Stimulated activated naive B cell treated with anti-CD40 and anti-IgM and Interleukin-4, amounts not matched to agents 10 μg/mL and 1 μg/mL and 100 μg/mL, for 72 hours (primary cell): ENCODE results near the gene MYH14.

Experiments used
- ATAC-seq, 2 donors: fragments of 150-1000 bp; cut with Tn5 transposase; replicated peaks; 2 replicates each; pipeline ENCODE4 v1.10.0; 2021; ENCODE audit warnings: moderate library complexity in 1 of 2
- DNase-seq: peaks from one replicate; pipeline ENCODE4 v3.0.0; 2021
- H3K27ac Mint-ChIP-seq: one replicate; pipeline ENCODE4 v1.8.0; 2022; ENCODE audit warnings: mild to moderate bottlenecking, mixed read lengths
- H3K27me3 Mint-ChIP-seq, 2 donors: one replicate each; pipeline ENCODE4 v1.8.0; 2022; ENCODE audit warnings: mixed read lengths in 2 of 2
- H3K36me3 Mint-ChIP-seq, 2 donors: one replicate each; pipeline ENCODE4 v1.8.0; 2022; ENCODE audit warnings: mixed read lengths in 2 of 2, mild to moderate bottlenecking in 1 of 2
- H3K4me1 Mint-ChIP-seq, 2 donors: one replicate each; pipeline ENCODE4 v1.8.0; 2022; ENCODE audit warnings: mixed read lengths in 2 of 2, mild to moderate bottlenecking in 1 of 2
- H3K4me3 Mint-ChIP-seq, 2 donors: one replicate each; pipeline ENCODE4 v1.8.0; 2022; ENCODE audit warnings: mild to moderate bottlenecking in 2 of 2, mixed read lengths in 2 of 2, moderate library complexity in 1 of 2
- H3K9me3 Mint-ChIP-seq, 2 donors: one replicate each; pipeline ENCODE4 v1.8.0; 2022; ENCODE audit warnings: mixed read lengths in 2 of 2, mild to moderate bottlenecking in 1 of 2

Gene MYH14

DNA sequence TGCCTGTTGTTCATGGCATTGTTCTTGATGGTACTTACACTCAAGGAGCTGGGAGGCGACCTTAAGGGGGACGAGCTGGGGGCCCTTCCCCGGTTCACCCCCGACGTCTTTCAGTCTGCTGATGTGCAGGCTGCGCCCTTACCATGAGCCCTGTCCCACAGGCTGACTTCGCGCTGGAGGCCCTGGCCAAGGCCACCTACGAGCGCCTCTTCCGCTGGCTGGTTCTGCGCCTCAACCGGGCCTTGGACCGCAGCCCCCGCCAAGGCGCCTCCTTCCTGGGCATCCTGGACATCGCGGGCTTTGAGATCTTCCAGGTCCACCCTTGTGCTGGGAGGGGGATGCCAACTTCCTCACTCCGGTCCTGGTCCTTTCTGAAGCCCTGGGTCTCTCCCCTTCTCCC is 45.4 kb downstream of the MYH14 start:
- no peak overlapping the region for H3K4me3 Mint-ChIP-seq
- DNase-seq, result no peak
- H3K4me1 Mint-ChIP-seq, result peaks cover 0 to 6% of the 10 kb centered on the region in 2 donors
- ATAC-seq, result no peak
- no peak overlapping the region for H3K27ac Mint-ChIP-seq
- H3K27me3 Mint-ChIP-seq, result peaks cover 24 to 49% of the 10 kb centered on the region in 2 donors
- peaks cover 2 to 9% of the 10 kb centered on the region in 2 donors for H3K36me3 Mint-ChIP-seq
- peaks cover 0 to 8% of the 10 kb centered on the region in 2 donors for H3K9me3 Mint-ChIP-seq

- DNase-seq (no peak), ATAC-seq (no peak)
- Mint-ChIP-seq H3K36me3 (peaks cover 2 to 11% of the 10 kb centered on the region in 2 donors), H3K4me3 (no peak overlapping the region), H3K27me3 (peaks cover 27 to 46% of the 10 kb centered on the region in 2 donors), H3K9me3 (peaks cover 0 to 8% of the 10 kb centered on the region in 2 donors), H3K4me1 (peaks cover 0 to 6% of the 10 kb centered on the region in 2 donors), H3K27ac (no peak overlapping the region)
Observed at GRCh38 chr19:50249636-50250035, 46.2 kb downstream of the MYH14 start.

DNA sequence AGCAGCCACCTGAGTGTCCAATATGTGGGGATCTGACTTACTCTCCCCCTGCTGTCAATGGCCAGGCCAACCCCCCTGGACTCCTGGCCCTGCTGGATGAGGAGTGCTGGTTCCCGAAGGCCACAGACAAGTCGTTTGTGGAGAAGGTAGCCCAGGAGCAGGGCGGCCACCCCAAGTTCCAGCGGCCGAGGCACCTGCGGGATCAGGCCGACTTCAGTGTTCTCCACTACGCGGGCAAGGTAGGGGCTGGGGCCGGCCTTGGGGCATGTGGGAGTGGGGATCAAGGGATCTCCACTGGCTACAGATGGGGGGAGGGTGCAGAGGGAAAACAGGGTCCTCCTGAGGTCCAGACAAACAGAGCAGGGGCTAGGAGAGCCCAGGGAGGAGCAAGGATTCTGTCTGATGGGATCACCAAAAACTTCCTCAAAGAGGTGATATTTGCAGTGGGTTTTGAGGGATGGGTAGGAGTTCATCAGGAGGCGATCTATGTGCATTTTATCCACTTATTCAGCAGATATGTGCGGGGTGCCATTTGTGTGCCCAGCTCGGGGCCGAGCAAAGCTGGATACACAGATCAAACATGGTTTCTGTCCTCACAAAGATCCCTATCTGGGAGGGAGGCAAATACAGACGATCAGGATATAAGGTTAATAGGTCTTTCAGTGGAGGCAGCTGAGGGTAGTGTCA is 47.2 kb downstream of the MYH14 start:
- Mint-ChIP-seq H3K4me3 (no peak overlapping the region), H3K27ac (no peak overlapping the region), H3K27me3 (peaks cover 37 to 48% of the 10 kb centered on the region in 2 donors), H3K4me1 (peaks cover 0 to 6% of the 10 kb centered on the region in 2 donors), H3K36me3 (peaks cover 5 to 16% of the 10 kb centered on the region in 2 donors), H3K9me3 (peaks cover 0 to 12% of the 10 kb centered on the region in 2 donors)
- DNase-seq (no peak), ATAC-seq (no peak)

DNA sequence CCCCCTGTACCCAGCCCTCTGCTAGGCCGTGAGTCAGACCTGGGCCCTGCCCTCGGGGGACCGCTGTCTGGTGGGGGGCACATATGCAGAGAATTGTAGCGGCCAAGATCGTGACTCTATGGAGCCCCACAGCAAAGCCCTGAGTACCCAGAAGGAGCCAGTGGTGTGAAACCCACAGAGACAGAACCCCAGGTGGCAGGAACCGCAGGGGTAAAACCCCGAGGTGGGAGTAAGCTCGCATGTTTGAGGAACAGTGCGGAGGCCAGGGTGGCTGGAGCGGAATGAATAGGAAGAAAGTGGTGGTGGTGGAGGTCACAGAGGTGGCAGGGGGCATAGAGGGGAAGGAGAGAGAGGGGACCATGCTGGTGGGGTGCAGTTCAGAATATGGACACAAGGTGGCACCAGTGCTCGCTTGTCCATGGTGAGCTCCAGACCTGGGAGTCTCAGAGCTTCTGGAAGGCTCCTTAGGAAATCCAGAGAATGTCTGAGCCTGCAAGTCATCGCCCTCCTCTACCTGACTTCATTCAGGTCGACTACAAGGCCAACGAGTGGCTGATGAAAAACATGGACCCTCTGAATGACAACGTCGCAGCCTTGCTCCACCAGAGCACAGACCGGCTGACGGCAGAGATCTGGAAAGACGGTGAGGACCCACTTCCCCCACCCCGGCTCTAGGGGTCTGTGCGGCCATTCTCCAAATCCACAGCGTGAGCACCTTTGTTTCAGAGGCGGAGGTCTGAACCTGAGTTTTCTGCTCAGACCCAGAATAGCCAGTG is 48.9 kb downstream of the MYH14 start:
- Mint-ChIP-seq H3K27ac (peak overlapping the region; percentile 20), H3K9me3 (peaks cover 0 to 15% of the 10 kb centered on the region in 2 donors), H3K27me3 (peaks cover 34 to 42% of the 10 kb centered on the region in 2 donors), H3K4me3 (no peak overlapping the region), H3K4me1 (peaks cover 0 to 6% of the 10 kb centered on the region in 2 donors), H3K36me3 (peaks cover 5 to 16% of the 10 kb centered on the region in 2 donors)
- ATAC-seq (peak; percentile 42 to 68), DNase-seq (no peak)

DNA sequence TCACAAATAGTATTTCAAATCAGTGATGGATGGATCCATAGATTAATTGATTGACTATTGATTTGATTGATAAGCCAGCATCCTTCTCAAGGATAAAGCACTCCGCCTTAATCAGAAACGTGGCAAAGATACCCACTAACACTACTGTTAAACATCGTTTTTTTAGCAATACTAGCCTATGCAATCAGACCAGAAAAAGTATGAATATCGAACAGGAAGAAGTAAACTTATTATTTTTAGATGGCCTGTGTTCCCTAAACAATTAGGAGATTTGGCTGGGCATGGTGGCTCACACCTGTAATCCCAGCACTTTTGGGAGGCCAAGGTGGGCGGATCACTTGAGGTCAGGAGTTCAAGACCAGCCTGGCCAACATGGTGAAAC is 49.5 kb downstream of the MYH14 start:
- Mint-ChIP-seq H3K4me1 (peaks cover 0 to 6% of the 10 kb centered on the region in 2 donors), H3K4me3 (no peak overlapping the region), H3K36me3 (peaks cover 5 to 16% of the 10 kb centered on the region in 2 donors), H3K9me3 (peaks cover 0 to 15% of the 10 kb centered on the region in 2 donors), H3K27ac (no peak overlapping the region), H3K27me3 (peaks cover 39 to 43% of the 10 kb centered on the region in 2 donors)
- ATAC-seq (no peak), DNase-seq (no peak)

DNA sequence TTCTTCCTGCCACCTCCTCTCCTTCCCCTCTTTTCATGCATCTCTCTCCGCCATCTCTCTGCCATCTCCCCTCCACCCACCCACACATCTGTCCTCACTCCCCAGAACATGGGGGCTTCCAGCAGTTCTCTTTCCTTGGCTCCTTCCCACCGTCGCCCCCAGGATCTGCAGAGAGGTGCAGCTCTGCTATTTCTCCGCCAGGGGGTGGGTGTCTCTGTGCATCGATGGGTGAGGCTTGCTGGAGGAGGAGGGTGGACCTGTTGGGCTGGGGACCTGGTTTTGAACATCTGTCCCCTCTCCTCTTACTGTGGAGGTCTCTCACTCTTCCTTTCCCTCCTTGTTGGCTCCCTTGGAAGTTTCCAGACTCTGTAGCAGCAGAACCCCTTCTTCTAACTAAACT is 51.7 kb downstream of the MYH14 start:
- peaks cover 22 to 24% of the 10 kb centered on the region in 2 donors for H3K27me3 Mint-ChIP-seq
- no peak overlapping the region for H3K4me3 Mint-ChIP-seq
- no peak for DNase-seq
- no peak for ATAC-seq
- H3K27ac Mint-ChIP-seq, result no peak overlapping the region
- peaks cover 0 to 15% of the 10 kb centered on the region in 2 donors for H3K9me3 Mint-ChIP-seq
- H3K36me3 Mint-ChIP-seq, result peaks cover 5 to 16% of the 10 kb centered on the region in 2 donors
- peaks cover 0 to 6% of the 10 kb centered on the region in 2 donors for H3K4me1 Mint-ChIP-seq

- Mint-ChIP-seq H3K27me3 (peaks cover 24 to 29% of the 10 kb centered on the region in 2 donors), H3K4me1 (peaks cover 0 to 3% of the 10 kb centered on the region in 2 donors), H3K36me3 (peaks cover 4 to 14% of the 10 kb centered on the region in 2 donors), H3K9me3 (peaks cover 0 to 12% of the 10 kb centered on the region in 2 donors), H3K27ac (no peak overlapping the region), H3K4me3 (no peak overlapping the region)
- DNase-seq (no peak), ATAC-seq (no peak)
Observed at GRCh38 chr19:50257141-50257540, 53.7 kb downstream of the MYH14 start.

DNA sequence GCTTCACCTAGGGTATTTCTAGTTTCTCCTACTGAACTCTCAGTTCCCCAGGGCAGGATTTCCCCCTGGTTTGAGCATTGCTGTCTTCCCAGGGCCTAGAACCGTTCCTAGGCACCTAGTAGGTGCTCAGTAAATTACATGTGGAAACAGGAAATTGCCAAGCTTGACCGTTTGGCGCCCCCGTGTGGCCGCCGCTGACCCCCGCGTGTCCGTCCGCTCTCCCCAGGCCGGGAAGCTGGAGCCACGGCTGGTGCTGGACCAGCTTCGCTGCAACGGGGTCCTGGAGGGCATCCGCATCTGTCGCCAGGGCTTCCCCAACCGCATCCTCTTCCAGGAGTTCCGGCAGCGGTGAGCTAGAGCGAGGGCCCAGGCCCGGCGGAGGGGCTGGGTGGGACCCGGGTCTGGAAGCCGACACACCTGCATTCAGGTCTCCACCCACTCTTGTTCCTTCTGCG is 55.5 kb downstream of the MYH14 start:
- no peak overlapping the region for H3K4me3 Mint-ChIP-seq

GRCh38 chr19:50261446-50261970 is 58.1 kb downstream of the MYH14 start:
- no peaks in the 10 kb centered on the region for H3K36me3 Mint-ChIP-seq
- ATAC-seq, result no peak
- H3K9me3 Mint-ChIP-seq, result peaks cover 0 to 4% of the 10 kb centered on the region in 2 donors
- H3K4me1 Mint-ChIP-seq, result peaks cover 0 to 4% of the 10 kb centered on the region in 2 donors
- H3K4me3 Mint-ChIP-seq, result no peak overlapping the region
- peaks cover 19 to 40% of the 10 kb centered on the region in 2 donors for H3K27me3 Mint-ChIP-seq
- H3K27ac Mint-ChIP-seq, result no peak overlapping the region
- DNase-seq, result no peak

More for the DNA sequence above, 55.5 kb downstream of the MYH14 start:
- no peak overlapping the region for H3K27ac Mint-ChIP-seq
- no peaks in the 10 kb centered on the region for H3K4me1 Mint-ChIP-seq
- H3K36me3 Mint-ChIP-seq, result peaks cover 3 to 7% of the 10 kb centered on the region in 2 donors
- peaks cover 0 to 6% of the 10 kb centered on the region in 2 donors for H3K9me3 Mint-ChIP-seq
- peaks cover 32 to 37% of the 10 kb centered on the region in 2 donors for H3K27me3 Mint-ChIP-seq
- DNase-seq (no peak), ATAC-seq (peak; percentile 33 to 61)

DNA sequence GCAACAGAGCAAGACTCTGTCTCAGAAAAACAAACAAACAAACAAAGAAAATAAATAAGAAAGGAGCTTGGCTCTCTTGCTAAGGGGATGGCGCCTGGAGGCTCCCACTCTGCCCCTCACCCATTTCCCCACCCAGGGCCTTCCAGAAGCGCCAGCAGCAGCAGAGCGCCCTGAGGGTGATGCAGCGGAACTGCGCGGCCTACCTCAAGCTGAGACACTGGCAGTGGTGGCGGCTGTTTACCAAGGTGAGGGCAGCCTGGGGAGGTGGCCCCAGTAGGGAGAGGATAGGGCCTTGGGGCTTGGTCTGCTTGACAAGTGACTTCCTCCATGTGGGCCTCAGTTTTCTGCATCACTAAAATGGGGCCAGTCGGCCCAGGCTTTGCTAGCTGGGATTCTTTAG is 59.8 kb downstream of the MYH14 start:
- Mint-ChIP-seq H3K27ac (peak overlapping the region; percentile 22), H3K4me3 (no peak overlapping the region), H3K4me1 (peaks cover 2 to 4% of the 10 kb centered on the region in 2 donors), H3K36me3 (no peaks in the 10 kb centered on the region), H3K9me3 (peaks cover 0 to 4% of the 10 kb centered on the region in 2 donors), H3K27me3 (peaks cover 26 to 48% of the 10 kb centered on the region in 2 donors)
- DNase-seq (no peak), ATAC-seq (no peak)

- Mint-ChIP-seq H3K9me3 (peaks cover 0 to 6% of the 10 kb centered on the region in 2 donors), H3K4me1 (peaks cover 2 to 4% of the 10 kb centered on the region in 2 donors), H3K36me3 (no peaks in the 10 kb centered on the region), H3K27me3 (peaks cover 31 to 57% of the 10 kb centered on the region in 2 donors), H3K4me3 (no peak overlapping the region), H3K27ac (no peak overlapping the region)
- DNase-seq (no peak), ATAC-seq (no peak)
Observed at GRCh38 chr19:50264483-50265186, 61.2 kb downstream of the MYH14 start.

GRCh38 chr19:50266041-50266440 is 62.6 kb downstream of the MYH14 start:
- Mint-ChIP-seq H3K4me1 (peaks cover 2 to 4% of the 10 kb centered on the region in 2 donors), H3K9me3 (peaks cover 0 to 6% of the 10 kb centered on the region in 2 donors), H3K27ac (no peak overlapping the region), H3K27me3 (peaks cover 31 to 60% of the 10 kb centered on the region in 2 donors), H3K4me3 (no peak overlapping the region), H3K36me3 (no peaks in the 10 kb centered on the region)
- ATAC-seq (no peak), DNase-seq (no peak)

DNA sequence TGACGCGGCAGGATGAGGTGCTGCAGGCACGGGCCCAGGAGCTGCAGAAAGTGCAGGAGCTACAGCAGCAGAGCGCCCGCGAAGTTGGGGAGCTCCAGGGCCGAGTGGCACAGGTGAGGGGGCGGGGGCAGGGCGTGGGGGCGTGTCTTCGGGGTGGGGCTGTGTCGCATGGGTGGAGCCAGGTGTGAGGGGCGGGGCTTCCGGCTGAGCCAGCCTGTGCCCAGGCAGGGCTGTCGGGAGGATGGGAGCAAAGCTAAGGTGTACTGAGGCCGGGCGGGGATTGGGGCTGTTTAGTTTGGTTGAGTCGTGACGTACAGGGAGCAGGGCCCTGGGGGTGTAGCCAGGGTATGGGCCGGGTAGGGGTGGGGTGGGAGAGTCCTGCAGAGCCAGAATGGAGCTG is 63.5 kb downstream of the MYH14 start:
- Mint-ChIP-seq H3K4me3 (no peak overlapping the region), H3K4me1 (peaks cover 2 to 4% of the 10 kb centered on the region in 2 donors), H3K27ac (no peak overlapping the region), H3K27me3 (peaks cover 31 to 55% of the 10 kb centered on the region in 2 donors), H3K9me3 (peaks cover 0 to 6% of the 10 kb centered on the region in 2 donors), H3K36me3 (no peaks in the 10 kb centered on the region)
- DNase-seq (no peak), ATAC-seq (peak; percentile 41 to 50)

DNA sequence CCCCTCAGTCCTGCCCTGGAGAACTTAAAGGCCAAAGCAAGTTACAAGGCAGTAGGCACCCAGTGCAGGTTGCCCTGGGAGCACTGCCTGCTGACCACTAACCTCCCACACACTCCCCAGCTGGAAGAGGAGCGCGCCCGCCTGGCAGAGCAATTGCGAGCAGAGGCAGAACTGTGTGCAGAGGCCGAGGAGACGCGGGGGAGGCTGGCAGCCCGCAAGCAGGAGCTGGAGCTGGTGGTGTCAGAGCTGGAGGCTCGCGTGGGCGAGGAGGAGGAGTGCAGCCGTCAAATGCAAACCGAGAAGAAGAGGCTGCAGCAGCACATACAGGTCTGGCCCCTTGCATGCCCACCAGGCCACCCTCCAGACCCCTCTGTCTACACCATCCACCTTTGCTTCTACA is 64.6 kb downstream of the MYH14 start:
- DNase-seq (no peak), ATAC-seq (no peak)
- Mint-ChIP-seq H3K36me3 (no peaks in the 10 kb centered on the region), H3K4me1 (peaks cover 2 to 4% of the 10 kb centered on the region in 2 donors), H3K27me3 (peaks cover 28 to 51% of the 10 kb centered on the region in 2 donors), H3K9me3 (peaks cover 0 to 6% of the 10 kb centered on the region in 2 donors), H3K27ac (no peak overlapping the region), H3K4me3 (no peak overlapping the region)
